Astrocyte of the spinal cord (primary cell): ENCODE results near the gene LAMC3.

Experiments used
- DNase-seq: peaks from one replicate; pipeline ENCODE4 v3.0.0; 2011; ENCODE audit warnings: low read depth, low spot score
- H3K4me3 ChIP-seq: 2 replicates; pipeline ENCODE4 v1.5.1; 2011; ENCODE audit warnings: low read depth, mild to moderate bottlenecking, low read length, moderate library complexity
- CTCF ChIP-seq: IDR thresholded peaks from 2 replicates; pipeline ENCODE4 v1.5.1; 2012; ENCODE audit warnings: low read depth, mild to moderate bottlenecking, low read length, inconsistent platforms
- in situ Hi-C: cut with HindIII; loops from 2 replicates; pipeline ENCODE4 v1.10.0; 2017; ENCODE audit warnings: low sequenced_read_pairs

LAMC3 gene

GRCh38 chr9:131036529-131037334 lies 27.8 kb downstream of the LAMC3 start:
- H3K4me3 ChIP-seq = no peak overlapping the region
- no peak for TF ChIP-seq CTCF
- DNase-seq = no peak
- in situ Hi-C loops = no loop called here

- in situ Hi-C loops = no loop called here
- TF ChIP-seq CTCF = no peak
- no peak for DNase-seq
- no peak overlapping the region for H3K4me3 ChIP-seq
These were observed 28.6 kb downstream of the LAMC3 start for GRCh38 chr9:131037335-131038255.

- DNase-seq = no peak
- in situ Hi-C loops = no loop called here
- no peak overlapping the region for H3K4me3 ChIP-seq
- TF ChIP-seq CTCF = no peak
These were observed 29.5 kb downstream of the LAMC3 start for GRCh38 chr9:131038256-131039128.

- in situ Hi-C loops = no loop called here
- no peak for TF ChIP-seq CTCF
- no peak for DNase-seq
- H3K4me3 ChIP-seq = no peak overlapping the region
These were observed 30.4 kb downstream of the LAMC3 start for GRCh38 chr9:131039129-131039954.

GRCh38 chr9:131042666-131043065 lies 33.7 kb downstream of the LAMC3 start:
- no peak overlapping the region for H3K4me3 ChIP-seq
- no peak for TF ChIP-seq CTCF
- in situ Hi-C loops = no loop called here
- no peak for DNase-seq
